Measurements from ENCODE around the gene OLIG2. TPM values are rescaled to one million over a fixed set of nuclear protein-coding genes. Genes with fewer than 3 reads are reported as not detected.

Gene OLIG2
- total and polyA plus RNA-seq, 2 donors (not counting 3 experiments of a cell fraction or from before 2014, with no cell fraction given): not detected

DNA sequence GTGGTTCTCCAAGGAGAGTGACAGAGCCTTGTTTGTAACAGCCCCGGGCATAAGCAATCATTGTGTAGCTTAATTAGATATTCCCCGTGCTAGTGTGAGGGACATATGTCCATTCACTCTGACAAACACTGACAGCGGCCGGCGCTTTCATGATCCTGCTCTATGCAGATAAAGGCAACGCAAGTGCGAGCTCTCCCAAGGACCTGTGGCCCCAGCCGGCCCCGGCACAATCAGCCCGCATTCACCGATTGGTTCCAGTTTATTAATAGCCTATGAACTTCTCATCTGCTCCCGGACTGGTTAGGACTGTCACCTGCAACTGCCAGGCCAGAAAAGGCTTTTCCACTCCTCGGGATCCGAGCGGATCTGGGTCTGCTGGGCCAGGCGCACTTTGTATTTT lies 26.2 kb downstream of the OLIG2 start:
- intact Hi-C loops (cut with micrococcal nuclease) (no loop called here), dilution Hi-C loops (cut with MboI; ENCODE audit: extremely low pct_ligation_motif_present, low sequenced_read_pairs) (no loop called here)
- Histone ChIP-seq H3K79me2 (ENCODE audit: control insufficient read depth, insufficient read depth, low read length) (no peaks in the 10 kb centered on the region), H3K9ac (replicated peaks; ENCODE audit: extremely low read depth, insufficient read depth, low read length) (no peak overlapping the region), H4K20me1 (replicated peaks; ENCODE audit: control insufficient read depth, extremely low read depth, insufficient read depth, low read length) (no peaks in the 10 kb centered on the region), H3K4me3 (replicated peaks in 1 of 3; ENCODE audit: insufficient read depth in 1 of 3, low read depth in 1 of 3, low read length in 3 of 3) (no peak overlapping the region), H3K9me3 (replicated peaks; ENCODE audit: control insufficient read depth, insufficient read depth, low read length) (no peaks in the 10 kb centered on the region), H3K9me1 (replicated peaks; ENCODE audit: control insufficient read depth, extremely low read depth, insufficient read depth, low read length) (no peaks in the 10 kb centered on the region), H3K4me1 (ENCODE audit: control insufficient read depth, extremely low read depth, insufficient read depth, low read length) (no peaks in the 10 kb centered on the region), H3K4me2 (ENCODE audit: insufficient read depth, low read length) (no peak overlapping the region), H2AFZ (ENCODE audit: low read depth, low read length) (no peak overlapping the region), H3K27me3 (ENCODE audit: control insufficient read depth in 2 of 2, insufficient read depth in 2 of 2, low read length in 2 of 2) (peaks cover 22 to 33% of the 10 kb centered on the region in 2 experiments), H3K27ac (ENCODE audit: insufficient read depth, low read depth, low read length) (no peak overlapping the region), H3K36me3 (ENCODE audit: control insufficient read depth in 2 of 2, extremely low read depth in 1 of 2, insufficient read depth in 2 of 2, low read length in 2 of 2) (no peaks in the 10 kb centered on the region)
- DNase-seq (ENCODE audit: low read depth, low spot score) (no peak), FAIRE-seq (no peak)
- BruUV-seq (replicated peaks): no TSS peak
- TF ChIP-seq GATA2 (IDR thresholded peaks at IDR 0.05; ENCODE audit: insufficient read depth, insufficient read length, low read depth, low read length) (no peak), POLR2AphosphoS5 (IDR thresholded peaks at IDR 0.05; ENCODE audit: insufficient read depth, low read depth, low read length) (no peak), JUN (IDR thresholded peaks at IDR 0.05; ENCODE audit: borderline replicate concordance, insufficient read depth, insufficient read length, low read depth) (no peak), EZH2 (IDR thresholded peaks at IDR 0.05; ENCODE audit: borderline replicate concordance, low read depth, low read length, severe bottlenecking) (no peak), POLR2A (IDR thresholded peaks at IDR 0.05; ENCODE audit: low read depth, low read length) (no peak)
- TF ChIP-seq, protein P1, sequence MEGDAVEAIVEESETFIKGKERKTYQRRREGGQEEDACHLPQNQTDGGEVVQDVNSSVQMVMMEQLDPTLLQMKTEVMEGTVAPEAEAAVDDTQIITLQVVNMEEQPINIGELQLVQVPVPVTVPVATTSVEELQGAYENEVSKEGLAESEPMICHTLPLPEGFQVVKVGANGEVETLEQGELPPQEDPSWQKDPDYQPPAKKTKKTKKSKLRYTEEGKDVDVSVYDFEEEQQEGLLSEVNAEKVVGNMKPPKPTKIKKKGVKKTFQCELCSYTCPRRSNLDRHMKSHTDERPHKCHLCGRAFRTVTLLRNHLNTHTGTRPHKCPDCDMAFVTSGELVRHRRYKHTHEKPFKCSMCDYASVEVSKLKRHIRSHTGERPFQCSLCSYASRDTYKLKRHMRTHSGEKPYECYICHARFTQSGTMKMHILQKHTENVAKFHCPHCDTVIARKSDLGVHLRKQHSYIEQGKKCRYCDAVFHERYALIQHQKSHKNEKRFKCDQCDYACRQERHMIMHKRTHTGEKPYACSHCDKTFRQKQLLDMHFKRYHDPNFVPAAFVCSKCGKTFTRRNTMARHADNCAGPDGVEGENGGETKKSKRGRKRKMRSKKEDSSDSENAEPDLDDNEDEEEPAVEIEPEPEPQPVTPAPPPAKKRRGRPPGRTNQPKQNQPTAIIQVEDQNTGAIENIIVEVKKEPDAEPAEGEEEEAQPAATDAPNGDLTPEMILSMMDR (IDR thresholded peaks at IDR 0.05; ENCODE audit: extremely low read depth in 1 of 2, insufficient read depth in 1 of 2, low read depth in 1 of 2, low read length in 2 of 2): no peak
- TF ChIP-seq, protein P2, sequence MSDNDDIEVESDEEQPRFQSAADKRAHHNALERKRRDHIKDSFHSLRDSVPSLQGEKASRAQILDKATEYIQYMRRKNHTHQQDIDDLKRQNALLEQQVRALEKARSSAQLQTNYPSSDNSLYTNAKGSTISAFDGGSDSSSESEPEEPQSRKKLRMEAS (IDR thresholded peaks at IDR 0.05; ENCODE audit: insufficient read depth, insufficient read length): no peak
- ChIA-PET CTCF (no interaction called here), POLR2A (no interaction called here)

Data from endothelial cell of umbilical vein (primary cell).